ENCODE measurements around the gene FSHB.

GRCh38 chr11:30197869-30198268 is 32.9 kb upstream of the FSHB start:
- TF ChIP-seq POLR2A (IDR thresholded peaks at IDR 0.05; ENCODE audit: low read depth, low read length) (no peak), CEBPB (IDR thresholded peaks at IDR 0.05; ENCODE audit: low read depth, low read length) (no peak), CTCF (conservative IDR thresholded peaks at IDR 0.05; ENCODE audit: low read depth, low read length) (no peak), SMC3 (IDR thresholded peaks at IDR 0.05; ENCODE audit: low read depth, low read length) (no peak), RAD21 (IDR thresholded peaks at IDR 0.05; ENCODE audit: low read length) (no peak), FOS (IDR thresholded peaks at IDR 0.05; ENCODE audit: low read depth, low read length) (no peak), RFX5 (IDR thresholded peaks at IDR 0.05; ENCODE audit: low read depth, low read length) (no peak), USF2 (IDR thresholded peaks at IDR 0.05; ENCODE audit: low read depth, low read length) (no peak), CHD1 (IDR thresholded peaks at IDR 0.05; ENCODE audit: low read depth, low read length) (no peak), NFE2L2 (IDR thresholded peaks at IDR 0.05; ENCODE audit: low read depth, low read length) (no peak), BHLHE40 (IDR thresholded peaks at IDR 0.05; ENCODE audit: low read depth, low read length) (no peak), MAZ (IDR thresholded peaks at IDR 0.05; ENCODE audit: borderline replicate concordance, low read depth, low read length) (no peak), ELK1 (IDR thresholded peaks at IDR 0.05; ENCODE audit: borderline replicate concordance, low read depth, low read length) (no peak), MXI1 (IDR thresholded peaks at IDR 0.05; ENCODE audit: borderline replicate concordance, low read depth, low read length) (no peak)
